ENCODE measurements around the gene ADAM8.

- TF ChIP-seq, protein P1, sequence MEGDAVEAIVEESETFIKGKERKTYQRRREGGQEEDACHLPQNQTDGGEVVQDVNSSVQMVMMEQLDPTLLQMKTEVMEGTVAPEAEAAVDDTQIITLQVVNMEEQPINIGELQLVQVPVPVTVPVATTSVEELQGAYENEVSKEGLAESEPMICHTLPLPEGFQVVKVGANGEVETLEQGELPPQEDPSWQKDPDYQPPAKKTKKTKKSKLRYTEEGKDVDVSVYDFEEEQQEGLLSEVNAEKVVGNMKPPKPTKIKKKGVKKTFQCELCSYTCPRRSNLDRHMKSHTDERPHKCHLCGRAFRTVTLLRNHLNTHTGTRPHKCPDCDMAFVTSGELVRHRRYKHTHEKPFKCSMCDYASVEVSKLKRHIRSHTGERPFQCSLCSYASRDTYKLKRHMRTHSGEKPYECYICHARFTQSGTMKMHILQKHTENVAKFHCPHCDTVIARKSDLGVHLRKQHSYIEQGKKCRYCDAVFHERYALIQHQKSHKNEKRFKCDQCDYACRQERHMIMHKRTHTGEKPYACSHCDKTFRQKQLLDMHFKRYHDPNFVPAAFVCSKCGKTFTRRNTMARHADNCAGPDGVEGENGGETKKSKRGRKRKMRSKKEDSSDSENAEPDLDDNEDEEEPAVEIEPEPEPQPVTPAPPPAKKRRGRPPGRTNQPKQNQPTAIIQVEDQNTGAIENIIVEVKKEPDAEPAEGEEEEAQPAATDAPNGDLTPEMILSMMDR (IDR thresholded peaks at IDR 0.05 in 4 of 5, conservative IDR thresholded peaks at IDR 0.05 in 1 of 5), result no peak
- TF ChIP-seq POLR2A (IDR thresholded peaks at IDR 0.05), result no peak
These were observed 41.3 kb downstream of the ADAM8 start for GRCh38 chr10:133235265-133235855.
